ENCODE measurements around the gene EFCAB6. TPM values are rescaled to one million over a fixed set of nuclear protein-coding genes. Genes with fewer than 3 reads are reported as not detected.
A peak's percentile ranks its signal among the peaks of the same experiment; 100 is the strongest.

The EFCAB6 gene
- total and polyA plus RNA-seq, 3 donors from 2014 or later = 41.3 to 108 (median 81.5) TPM

DNA sequence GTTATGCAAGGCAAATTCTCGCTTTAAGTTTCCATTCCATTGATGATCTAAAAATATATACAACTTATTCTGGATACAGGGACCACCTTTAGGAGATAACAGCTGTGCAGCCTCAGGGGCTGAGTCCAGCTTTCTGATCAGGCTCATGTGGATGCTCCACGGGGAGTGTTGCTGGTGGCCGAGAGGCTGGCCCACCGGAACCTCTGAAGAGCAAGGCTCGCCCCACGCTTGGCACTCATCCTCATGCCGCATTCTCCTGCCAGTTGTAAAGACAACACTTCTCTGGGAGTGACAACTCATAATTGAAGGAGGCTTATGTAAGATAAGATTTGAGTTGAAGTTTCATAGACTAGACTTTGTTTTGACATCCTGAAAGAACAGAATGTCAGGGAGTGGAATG, 276.8 kb downstream of the EFCAB6 start:
- Histone ChIP-seq H3K9me3 (no peaks in the 10 kb centered on the region), H3K27me3 (no peaks in the 10 kb centered on the region), H3K27ac (no peak overlapping the region), H3K36me3 (ENCODE audit: low read depth, missing control alignments) (no peaks in the 10 kb centered on the region), H3K4me1 (no peaks in the 10 kb centered on the region), H3K4me3 (no peak overlapping the region)
- intact Hi-C loops (cut with DNase I; ENCODE audit: low total_unique reads) = no loop called here
- DNase-seq = peak; percentile 15
- no peak for TF ChIP-seq POLR2A (IDR thresholded peaks at IDR 0.05)
- TF ChIP-seq, protein P1, sequence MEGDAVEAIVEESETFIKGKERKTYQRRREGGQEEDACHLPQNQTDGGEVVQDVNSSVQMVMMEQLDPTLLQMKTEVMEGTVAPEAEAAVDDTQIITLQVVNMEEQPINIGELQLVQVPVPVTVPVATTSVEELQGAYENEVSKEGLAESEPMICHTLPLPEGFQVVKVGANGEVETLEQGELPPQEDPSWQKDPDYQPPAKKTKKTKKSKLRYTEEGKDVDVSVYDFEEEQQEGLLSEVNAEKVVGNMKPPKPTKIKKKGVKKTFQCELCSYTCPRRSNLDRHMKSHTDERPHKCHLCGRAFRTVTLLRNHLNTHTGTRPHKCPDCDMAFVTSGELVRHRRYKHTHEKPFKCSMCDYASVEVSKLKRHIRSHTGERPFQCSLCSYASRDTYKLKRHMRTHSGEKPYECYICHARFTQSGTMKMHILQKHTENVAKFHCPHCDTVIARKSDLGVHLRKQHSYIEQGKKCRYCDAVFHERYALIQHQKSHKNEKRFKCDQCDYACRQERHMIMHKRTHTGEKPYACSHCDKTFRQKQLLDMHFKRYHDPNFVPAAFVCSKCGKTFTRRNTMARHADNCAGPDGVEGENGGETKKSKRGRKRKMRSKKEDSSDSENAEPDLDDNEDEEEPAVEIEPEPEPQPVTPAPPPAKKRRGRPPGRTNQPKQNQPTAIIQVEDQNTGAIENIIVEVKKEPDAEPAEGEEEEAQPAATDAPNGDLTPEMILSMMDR (IDR thresholded peaks at IDR 0.05) = no peak
- 89 to 99% methylated on average over 7 of the region's 7 CpGs for WGBS, 2 donors

DNA sequence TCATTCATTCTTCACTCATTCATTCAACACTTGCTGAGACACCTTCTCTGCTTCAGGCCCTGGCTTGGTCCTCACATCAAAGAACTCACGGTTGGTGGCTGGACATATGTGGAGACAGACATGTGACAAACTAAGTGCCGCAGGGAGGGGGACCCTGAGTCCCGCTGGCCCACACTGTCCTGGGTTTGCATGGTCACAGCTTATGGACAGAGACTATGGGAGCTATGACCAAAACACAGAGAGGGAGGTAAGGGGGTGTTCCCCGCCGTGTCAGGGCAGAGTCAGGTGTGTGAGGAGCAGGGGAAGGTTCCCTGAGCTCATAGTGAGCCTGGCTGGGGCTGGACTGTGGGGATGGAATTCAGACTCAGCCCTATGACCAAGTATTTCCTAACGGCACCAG, 277.2 kb downstream of the EFCAB6 start:
- no peaks in the 10 kb centered on the region for H3K27me3 ChIP-seq
- intact Hi-C loops (cut with DNase I; ENCODE audit: low total_unique reads) = no loop called here
- H3K4me3 ChIP-seq = no peak overlapping the region
- WGBS, 2 donors = 88 to 90% methylated on average over 6 of the region's 6 CpGs
- no peaks in the 10 kb centered on the region for H3K9me3 ChIP-seq
- DNase-seq = peak; percentile 6
- H3K4me1 ChIP-seq = no peaks in the 10 kb centered on the region
- H3K36me3 ChIP-seq (ENCODE audit: low read depth, missing control alignments) = no peaks in the 10 kb centered on the region
- no peak for TF ChIP-seq POLR2A (IDR thresholded peaks at IDR 0.05)
- TF ChIP-seq, protein P1 (IDR thresholded peaks at IDR 0.05) = no peak
- H3K27ac ChIP-seq = no peak overlapping the region

DNA sequence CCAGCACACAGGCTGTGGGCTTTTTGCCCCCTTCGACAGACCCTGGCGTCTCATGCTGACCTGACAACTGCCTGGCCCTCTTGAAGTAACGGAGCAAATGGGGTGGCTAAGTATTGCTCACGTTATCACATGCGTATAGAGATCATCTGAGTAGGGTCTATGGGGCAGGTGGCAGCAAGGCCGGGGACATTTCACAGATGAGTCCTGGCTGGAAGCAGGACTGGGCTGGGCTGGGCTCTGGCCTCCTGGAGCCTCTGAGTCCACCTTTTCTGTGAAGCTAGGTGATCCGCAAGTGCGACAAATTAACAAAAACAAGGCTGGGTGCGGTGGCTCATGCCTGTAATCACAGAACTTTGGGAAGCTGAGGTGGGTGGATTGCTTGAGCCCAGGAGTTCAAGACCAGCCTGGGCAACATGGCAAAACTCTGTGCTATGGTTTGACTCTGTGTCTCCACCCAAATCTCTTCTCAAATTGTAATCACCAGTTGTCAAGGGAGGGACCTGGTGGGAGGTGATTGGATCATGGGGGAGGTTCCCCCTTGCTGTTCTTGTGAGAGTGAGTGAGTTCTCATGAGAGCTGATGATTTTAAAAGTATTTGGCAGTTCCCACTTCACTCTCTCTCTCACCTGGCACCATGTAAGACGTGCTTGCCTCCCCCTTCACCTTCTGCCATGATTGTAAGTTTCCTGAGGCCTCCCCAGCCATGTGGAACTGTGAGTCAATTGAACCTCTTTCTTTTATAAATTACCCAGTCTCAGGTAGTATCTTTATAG, 278.3 kb downstream of the EFCAB6 start:
- peak; percentile 3 for DNase-seq
- H3K36me3 ChIP-seq (ENCODE audit: low read depth, missing control alignments) = no peaks in the 10 kb centered on the region
- intact Hi-C loops (cut with DNase I; ENCODE audit: low total_unique reads) = no loop called here
- no peak overlapping the region for H3K27ac ChIP-seq
- 95 to 96% methylated on average over 10 of the region's 10 CpGs for WGBS, 2 donors
- no peaks in the 10 kb centered on the region for H3K4me1 ChIP-seq
- H3K27me3 ChIP-seq = no peaks in the 10 kb centered on the region
- H3K4me3 ChIP-seq = no peak overlapping the region
- TF ChIP-seq POLR2A (IDR thresholded peaks at IDR 0.05) = no peak
- TF ChIP-seq, protein P1 (IDR thresholded peaks at IDR 0.05) = no peak
- H3K9me3 ChIP-seq = no peaks in the 10 kb centered on the region

DNA sequence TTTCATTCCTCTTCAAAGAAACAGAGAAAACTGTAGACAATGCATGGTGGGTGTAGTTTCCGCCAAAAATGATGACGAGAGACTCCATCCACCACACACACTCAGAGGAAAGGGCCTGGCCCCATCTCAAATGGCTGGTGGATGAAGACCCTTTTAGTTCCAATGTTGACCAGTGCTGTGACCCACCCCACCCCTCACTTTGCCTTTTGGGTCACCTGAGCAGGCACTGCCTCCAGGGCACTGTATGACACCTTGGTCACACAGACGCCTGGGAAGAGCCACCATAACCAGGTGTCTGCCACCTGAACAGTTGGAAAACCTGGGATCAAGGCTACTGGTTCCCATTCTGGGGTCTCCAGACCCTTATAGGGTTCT, 279.0 kb downstream of the EFCAB6 start:
- intact Hi-C loops (cut with DNase I; ENCODE audit: low total_unique reads) = no loop called here
- no peaks in the 10 kb centered on the region for H3K27me3 ChIP-seq
- H3K27ac ChIP-seq = no peak overlapping the region
- H3K9me3 ChIP-seq = no peaks in the 10 kb centered on the region
- H3K4me3 ChIP-seq = no peak overlapping the region
- no peaks in the 10 kb centered on the region for H3K4me1 ChIP-seq
- H3K36me3 ChIP-seq (ENCODE audit: low read depth, missing control alignments) = no peaks in the 10 kb centered on the region
- TF ChIP-seq, protein P1 (IDR thresholded peaks at IDR 0.05) = no peak
- no peak for TF ChIP-seq POLR2A (IDR thresholded peaks at IDR 0.05)
- DNase-seq = no peak
- WGBS, 2 donors = 92 to 98% methylated on average over 3 of the region's 3 CpGs
